Prostate gland (tissue), 2 donors: Measurements from ENCODE around the gene RNF223. TPM values are rescaled to one million over a fixed set of nuclear protein-coding genes. Genes with fewer than 3 reads are reported as not detected.

Source experiments
- DNase-seq: peaks from one replicate; pipeline ENCODE4 v3.0.0-alpha.2; 2019; ENCODE audit warnings: low spot score
- H3K27ac ChIP-seq, 2 donors: fragments of 200-600 bp; sonication (generic); 2 replicates each; pipeline ENCODE4 v1.5.1; 2017 to 2019
- H3K27me3 ChIP-seq: fragments of 200-600 bp; sonication (generic); replicated peaks from 2 replicates; pipeline ENCODE4 v1.5.1; 2019; ENCODE audit not compliant: insufficient read depth
- H3K36me3 ChIP-seq, 2 donors: fragments of 200-600 bp; sonication (generic); 1 replicate in 1 of 2; 2 replicates in 1 of 2; pipeline versions ENCODE4 v1.5.1 to v1.8.1; 2017 to 2019
- H3K4me1 ChIP-seq: fragments of 200-600 bp; sonication (generic); replicated peaks from 2 replicates; pipeline ENCODE4 v1.5.1; 2019
- H3K4me3 ChIP-seq, 2 donors: fragments of 200-600 bp; sonication (generic); 2 replicates each; pipeline ENCODE4 v1.5.1; 2017 to 2019
- H3K9me3 ChIP-seq: fragments of 200-600 bp; sonication (generic); 2 replicates; pipeline ENCODE4 v1.5.1; 2017
- CTCF ChIP-seq, 4 experiments: fragments of 200-600 bp in 2 of 4; fragments of 450-650 bp in 2 of 4; sonication (generic) in 2 of 4; IDR thresholded peaks; 1 replicate in 3 of 4; 2 replicates in 1 of 4; pipeline ENCODE4 v1.5.1; 2016 to 2019; ENCODE audit warnings: antibody characterized with exemption in 4 of 4, mild to moderate bottlenecking in 2 of 4, moderate library complexity in 2 of 4
- POLR2A ChIP-seq: fragments of 450-650 bp; IDR thresholded peaks from one replicate; pipeline ENCODE4 v1.6.1; 2016; ENCODE audit warnings: antibody characterized with exemption, mild to moderate bottlenecking
- POLR2AphosphoS5 ChIP-seq: sonication (generic); formaldehyde crosslinking; IDR thresholded peaks from one replicate; pipeline ENCODE4 v1.6.1; 2017; ENCODE audit warnings: antibody characterized with exemption
- WGBS: methylation state at CpG from one replicate; pipeline ENCODE4 v1.1.5; 2018; 5-methylcytosine and 5-hydroxymethylcytosine counted together
- intact Hi-C: fragments of 100-400 bp; cut with DNase I; formaldehyde crosslinking; loops from one replicate; pipeline ENCODE4 v1.14.2; 2022
- total RNA-seq, 2 donors: library from RNA; depleted of rRNA; stranded (reverse); fragments of >200 nt; gene quantifications; one replicate each; pipeline ENCODE4 v1.1.0, GENCODE V29; 2016

The RNF223 gene
- total RNA-seq, 2 donors from 2014 or later: 1.4 to 1.8 TPM

DNA sequence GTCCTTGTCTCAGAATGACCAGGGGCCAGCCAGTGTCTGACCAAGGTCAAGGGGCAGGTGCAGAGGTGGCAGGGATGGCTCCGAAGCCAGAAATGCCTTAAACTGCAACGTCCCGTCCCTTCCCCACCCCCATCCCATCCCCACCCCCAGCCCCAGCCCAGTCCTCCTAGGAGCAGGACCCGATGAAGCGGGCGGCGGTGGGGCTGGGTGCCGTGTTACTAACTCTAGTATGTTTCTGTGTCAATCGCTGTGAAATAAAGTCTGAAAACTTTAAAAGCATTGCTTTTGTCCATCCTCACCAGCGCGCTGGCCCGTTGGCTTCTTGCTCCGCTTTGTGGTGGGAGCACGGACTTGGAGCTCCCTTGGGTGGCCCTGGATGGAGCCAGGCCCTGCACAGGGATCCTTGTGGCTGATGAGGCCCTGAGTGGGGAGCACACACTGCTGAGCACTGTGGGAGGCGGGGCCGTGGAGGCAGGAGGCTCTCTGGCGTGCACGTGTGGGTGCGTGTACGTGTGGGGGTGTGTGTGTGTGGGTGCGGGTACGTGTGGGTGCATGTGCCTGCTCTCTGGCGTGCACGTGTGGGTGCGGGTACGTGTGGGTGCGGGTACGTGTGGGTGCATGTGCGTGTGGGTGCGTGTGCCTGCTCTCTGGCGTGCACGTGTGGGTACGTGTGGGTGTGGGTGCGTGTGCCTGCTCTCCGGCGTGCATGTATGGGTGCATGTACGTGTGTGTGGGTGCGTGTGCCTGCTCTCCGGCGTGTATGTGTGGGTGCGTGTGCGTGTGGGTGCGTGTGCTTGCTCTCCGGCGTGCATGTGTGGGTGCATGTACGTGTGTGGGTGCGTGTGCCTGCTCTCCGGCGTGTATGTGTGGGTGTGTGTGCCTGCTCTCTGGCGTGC, 18.0 kb downstream of the RNF223 start:
- intact Hi-C loops: no loop called here
- no peak for DNase-seq
- H3K27me3 ChIP-seq: peaks cover 8% of the 10 kb centered on the region
- no peaks in the 10 kb centered on the region for H3K36me3 ChIP-seq
- no peaks in the 10 kb centered on the region for H3K4me1 ChIP-seq
- TF ChIP-seq POLR2AphosphoS5: no peak
- TF ChIP-seq CTCF (IDR thresholded peaks at IDR 0.05): no peak
- no peak for TF ChIP-seq POLR2A
- 93% methylated on average over 46 of the region's 50 CpGs for WGBS
- no peak overlapping the region for H3K27ac ChIP-seq
- no peaks in the 10 kb centered on the region for H3K9me3 ChIP-seq
- no peak overlapping the region for H3K4me3 ChIP-seq

- intact Hi-C loops: no loop called here
- Histone ChIP-seq H3K27ac (no peak overlapping the region), H3K27me3 (peaks cover 3% of the 10 kb centered on the region), H3K4me1 (no peaks in the 10 kb centered on the region), H3K36me3 (no peaks in the 10 kb centered on the region), H3K9me3 (no peaks in the 10 kb centered on the region), H3K4me3 (no peak overlapping the region)
- WGBS: 90% methylated on average over 22 of the region's 23 CpGs
- no peak for DNase-seq
- TF ChIP-seq POLR2AphosphoS5 (no peak), POLR2A (no peak), CTCF (IDR thresholded peaks at IDR 0.05) (no peak)
Observed at GRCh38 chr1:1054971-1055370, 19.1 kb downstream of the RNF223 start.

DNA sequence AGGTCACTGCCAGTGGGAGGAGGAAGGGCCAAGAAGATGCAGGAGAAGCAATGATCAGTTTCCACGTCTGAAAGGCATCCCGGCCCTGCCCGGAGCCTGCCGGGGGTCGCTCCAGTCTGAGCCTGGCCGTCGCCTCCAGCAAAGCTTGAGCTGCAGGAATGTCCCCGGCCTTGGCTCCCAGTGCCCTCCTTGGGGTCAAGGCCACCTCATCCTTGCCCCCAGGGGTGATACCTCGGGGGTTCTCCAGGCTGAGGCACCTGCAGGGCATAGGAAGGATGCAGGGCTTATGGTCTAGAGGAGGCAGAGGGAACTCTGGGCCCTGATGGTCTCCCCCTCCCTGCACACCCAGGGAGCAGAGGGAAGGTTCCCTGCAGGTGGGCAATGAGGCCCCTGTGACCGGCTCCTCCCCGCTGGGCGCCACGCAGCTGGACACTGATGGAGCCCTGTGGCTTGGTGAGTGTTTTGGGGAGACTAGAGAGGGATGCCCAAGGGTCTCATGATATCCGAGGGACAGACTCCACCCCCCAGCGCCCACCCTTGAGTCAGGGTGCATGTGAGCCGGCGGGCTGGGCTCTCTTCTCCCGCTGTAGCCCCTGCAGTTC, 19.9 kb downstream of the RNF223 start:
- Histone ChIP-seq H3K27ac (no peak overlapping the region), H3K4me1 (no peaks in the 10 kb centered on the region), H3K4me3 (no peak overlapping the region), H3K27me3 (peaks cover 2% of the 10 kb centered on the region), H3K9me3 (no peaks in the 10 kb centered on the region), H3K36me3 (no peaks in the 10 kb centered on the region)
- no peak for TF ChIP-seq POLR2A
- no peak for TF ChIP-seq CTCF (IDR thresholded peaks at IDR 0.05)
- no peak for TF ChIP-seq POLR2AphosphoS5
- intact Hi-C loops: no loop called here
- DNase-seq: no peak
- WGBS: 93% methylated on average over 17 of the region's 18 CpGs

GRCh38 chr1:1053682-1054081, 20.4 kb downstream of the RNF223 start:
- H3K27me3 ChIP-seq: peaks cover 2% of the 10 kb centered on the region
- no peak for TF ChIP-seq POLR2AphosphoS5
- no peak for TF ChIP-seq CTCF (IDR thresholded peaks at IDR 0.05)
- TF ChIP-seq POLR2A: no peak
- H3K4me3 ChIP-seq: no peak overlapping the region
- H3K27ac ChIP-seq: no peak overlapping the region
- no peak for DNase-seq
- intact Hi-C loops: no loop called here
- 96% methylated on average over 18 of the region's 18 CpGs for WGBS
- no peaks in the 10 kb centered on the region for H3K9me3 ChIP-seq
- no peaks in the 10 kb centered on the region for H3K36me3 ChIP-seq
- H3K4me1 ChIP-seq: no peaks in the 10 kb centered on the region

GRCh38 chr1:1053022-1053421, 21.1 kb downstream of the RNF223 start:
- 90% methylated on average over 13 of the region's 15 CpGs for WGBS
- no peak overlapping the region for H3K4me3 ChIP-seq
- no peaks in the 10 kb centered on the region for H3K36me3 ChIP-seq
- H3K27ac ChIP-seq: no peak overlapping the region
- no peak for TF ChIP-seq CTCF (IDR thresholded peaks at IDR 0.05)
- no peak for TF ChIP-seq POLR2AphosphoS5
- no peak for TF ChIP-seq POLR2A
- no peak for DNase-seq
- intact Hi-C loops: no loop called here
- no peaks in the 10 kb centered on the region for H3K4me1 ChIP-seq
- H3K9me3 ChIP-seq: no peaks in the 10 kb centered on the region
- H3K27me3 ChIP-seq: no peaks in the 10 kb centered on the region
